IMR-90 (cell line): ENCODE data around the gene EFNA5. TPM values are rescaled to one million over a fixed set of nuclear protein-coding genes. Genes with fewer than 3 reads are reported as not detected.

Source experiments
- ATAC-seq: fragments of 200-7000 bp; cut with Tn5 transposase; 2 replicates; pipeline ENCODE4 v1.9.1; 2020; ENCODE audit warnings: low read depth, mild to moderate bottlenecking, moderate library complexity
- BruUV-seq: library from RNA; stranded (reverse); fragments of 400-500 nt; replicated peaks from 2 replicates; lab custom pipeline; 2021; lab: Mats Ljungman, UMichigan
- CTCF ChIA-PET: fragments of 300-600 bp; formaldehyde crosslinking; extraction: SDS; loops from one replicate; lab custom pipeline; 2021; ENCODE audit warnings: antibody characterized with exemption; lab: Yijun Ruan, JAX
- POLR2A ChIA-PET: fragments of 300-600 bp; sonication (Branson Sonifier 250); formaldehyde crosslinking; loops from one replicate; lab custom pipeline; 2022; ENCODE audit warnings: antibody characterized with exemption; ENCODE audit not compliant: unreplicated experiment; lab: Charles Lee
- DNase-seq: peaks from one replicate; pipeline ENCODE4 v3.0.0; 2013
- H2AFZ ChIP-seq: replicated peaks from 2 replicates; pipeline ENCODE3; 2013; ENCODE audit warnings: low read length, mild to moderate bottlenecking; ENCODE audit not compliant: poor library complexity
- H2AK5ac ChIP-seq: 2 replicates; pipeline ENCODE4 v1.6.1; 2013; ENCODE audit warnings: low read depth, low read length, inconsistent platforms
- H2AK9ac ChIP-seq: replicated peaks from 2 replicates; pipeline ENCODE3; 2013; ENCODE audit warnings: mild to moderate bottlenecking, low read depth, low read length, moderate library complexity; ENCODE audit not compliant: poor library complexity
- H2BK120ac ChIP-seq: 2 replicates; pipeline ENCODE4 v1.6.1; 2013; ENCODE audit warnings: low read depth, low read length, inconsistent platforms
- H2BK15ac ChIP-seq: 3 replicates; pipeline ENCODE4 v1.6.1; 2013; ENCODE audit warnings: low read depth, low read length, inconsistent platforms
- H2BK20ac ChIP-seq: 2 replicates; pipeline ENCODE4 v1.6.1; 2013; ENCODE audit warnings: low read depth, mild to moderate bottlenecking, inconsistent platforms, low read length, moderate library complexity
- H2BK5ac ChIP-seq: 2 replicates; pipeline ENCODE4 v1.6.1; 2013; ENCODE audit warnings: mild to moderate bottlenecking, low read depth, low read length, inconsistent platforms; ENCODE audit not compliant: poor library complexity, severe bottlenecking
- H3K14ac ChIP-seq: replicated peaks from 2 replicates; pipeline ENCODE4 v1.6.1; 2013; ENCODE audit warnings: low read depth, low read length, inconsistent platforms
- H3K18ac ChIP-seq: 2 replicates; pipeline ENCODE4 v1.6.1; 2013; ENCODE audit warnings: low read depth, low read length, control low read depth
- H3K23ac ChIP-seq: 2 replicates; pipeline ENCODE4 v1.6.1; 2013; ENCODE audit warnings: low read depth, low read length, inconsistent platforms
- H3K27ac ChIP-seq: 2 replicates; pipeline ENCODE4 v1.5.1; 2013; ENCODE audit warnings: mild to moderate bottlenecking, control low read depth, low read length; ENCODE audit not compliant: insufficient read depth
- H3K27me3 ChIP-seq: 2 replicates; pipeline ENCODE4 v1.6.1; 2013; ENCODE audit warnings: low read length; ENCODE audit not compliant: control insufficient read depth, insufficient read depth
- H3K36me3 ChIP-seq: 2 replicates; pipeline ENCODE4 v1.6.1; 2013; ENCODE audit warnings: low read length, mixed read lengths; ENCODE audit not compliant: control insufficient read depth, insufficient read depth
- H3K4ac ChIP-seq: 2 replicates; pipeline ENCODE4 v1.6.1; 2013; ENCODE audit warnings: low read depth, low read length, inconsistent platforms
- H3K4me1 ChIP-seq: 2 replicates; pipeline ENCODE4 v1.6.1; 2013; ENCODE audit warnings: low read length, mixed read lengths; ENCODE audit not compliant: control insufficient read depth, insufficient read depth
- H3K4me2 ChIP-seq: 2 replicates; pipeline ENCODE4 v1.6.1; 2013; ENCODE audit warnings: low read depth, mild to moderate bottlenecking, control low read depth, low read length, moderate library complexity
- H3K4me3 ChIP-seq: 2 replicates; pipeline ENCODE4 v1.5.1; 2013; ENCODE audit warnings: low read depth, mild to moderate bottlenecking, control low read depth, low read length, moderate library complexity; ENCODE audit not compliant: insufficient read depth
- H3K56ac ChIP-seq: 2 replicates; pipeline ENCODE4 v1.6.1; 2013; ENCODE audit warnings: low read length, inconsistent platforms; ENCODE audit not compliant: insufficient read depth; ENCODE audit errors: extremely low read depth
- H3K79me1 ChIP-seq, 2 experiments: 2 replicates each; pipeline ENCODE4 v1.6.1; 2013; ENCODE audit warnings: low read length in 2 of 2, inconsistent platforms in 1 of 2, low read depth in 1 of 2
- H3K9ac ChIP-seq: 2 replicates; pipeline ENCODE4 v1.6.1; 2013; ENCODE audit warnings: low read depth, low read length, control low read depth
- H3K9me1 ChIP-seq: 2 replicates; pipeline ENCODE4 v1.6.1; 2013; ENCODE audit warnings: low read length, inconsistent platforms; ENCODE audit not compliant: insufficient read depth
- H3K9me3 ChIP-seq: 2 replicates; pipeline ENCODE4 v1.6.1; 2013; ENCODE audit warnings: low read length; ENCODE audit not compliant: control insufficient read depth, insufficient read depth
- H4K20me1 ChIP-seq: 2 replicates; pipeline ENCODE4 v1.6.1; 2013; ENCODE audit warnings: low read length, inconsistent platforms; ENCODE audit not compliant: insufficient read depth
- H4K5ac ChIP-seq: 2 replicates; pipeline ENCODE4 v1.6.1; 2013; ENCODE audit warnings: mild to moderate bottlenecking, low read depth, low read length, control low read depth
- H4K8ac ChIP-seq, 2 experiments: 2 replicates each; pipeline ENCODE4 v1.6.1; 2013; ENCODE audit warnings: low read depth in 2 of 2, low read length in 2 of 2, control low read depth in 1 of 2, inconsistent platforms in 1 of 2
- H4K91ac ChIP-seq: 2 replicates; pipeline ENCODE4 v1.6.1; 2013; ENCODE audit warnings: low read depth, low read length, inconsistent platforms; ENCODE audit not compliant: insufficient read depth
- BHLHE40 ChIP-seq: fragments of 150-350 bp; IDR thresholded peaks from 2 replicates; pipeline ENCODE4 v1.6.1; 2016; ENCODE audit warnings: mild to moderate bottlenecking, low read depth, low read length
- CHD1 ChIP-seq: IDR thresholded peaks from 2 replicates; pipeline ENCODE4 v1.6.1; 2012; ENCODE audit warnings: low read depth, low read length, improper control_type of control experiment
- CTCF ChIP-seq: conservative IDR thresholded peaks from 2 replicates; pipeline ENCODE4 v1.5.1; 2012; ENCODE audit warnings: mild to moderate bottlenecking, low read depth, low read length, improper control_type of control experiment
- FOS ChIP-seq: fragments of 150-350 bp; IDR thresholded peaks from 2 replicates; pipeline ENCODE4 v1.6.1; 2016; ENCODE audit warnings: low read depth, low read length
- MAFK ChIP-seq: IDR thresholded peaks from 2 replicates; pipeline ENCODE4 v1.6.1; 2012; ENCODE audit warnings: low read depth, low read length, improper control_type of control experiment
- MAZ ChIP-seq: IDR thresholded peaks from 2 replicates; pipeline ENCODE4 v1.6.1; 2012; ENCODE audit warnings: low read depth, mild to moderate bottlenecking, low read length, improper control_type of control experiment, moderate library complexity, borderline replicate concordance
- MXI1 ChIP-seq: IDR thresholded peaks from 2 replicates; pipeline ENCODE4 v1.6.1; 2012; ENCODE audit warnings: low read depth, mild to moderate bottlenecking, low read length, moderate library complexity, borderline replicate concordance
- POLR2A ChIP-seq: IDR thresholded peaks from 2 replicates; pipeline ENCODE4 v1.6.1; 2012; ENCODE audit warnings: mild to moderate bottlenecking, low read depth, low read length
- RAD21 ChIP-seq: IDR thresholded peaks from 2 replicates; pipeline ENCODE4 v1.6.1; 2012; ENCODE audit warnings: low read length, improper control_type of control experiment
- RCOR1 ChIP-seq: IDR thresholded peaks from 2 replicates; pipeline ENCODE4 v1.6.1; 2012; ENCODE audit warnings: mild to moderate bottlenecking, low read length, improper control_type of control experiment; ENCODE audit not compliant: insufficient replicate concordance
- RFX5 ChIP-seq: IDR thresholded peaks from 2 replicates; pipeline ENCODE4 v1.8.0; 2012; ENCODE audit warnings: low read depth, mild to moderate bottlenecking, low read length, moderate library complexity
- SMC3 ChIP-seq: fragments of 150-350 bp; IDR thresholded peaks from 2 replicates; pipeline ENCODE4 v1.6.1; 2016; ENCODE audit warnings: low read depth, mild to moderate bottlenecking, antibody characterized with exemption, low read length, moderate library complexity
- USF2 ChIP-seq: fragments of 150-350 bp; IDR thresholded peaks from 2 replicates; pipeline ENCODE4 v1.6.1; 2017; ENCODE audit warnings: mild to moderate bottlenecking, antibody characterized with exemption, low read length, low read depth
- WGBS, 2 experiments: methylation state at CpG; one replicate each; pipeline versions ENCODE4 v1.1.5 to v1.1.7; 2013; ENCODE audit warnings: missing lambda C conversion rate in 2 of 2; ENCODE audit not compliant: insufficient read length in 1 of 2; ENCODE audit errors: extremely low coverage in 2 of 2; 5-methylcytosine and 5-hydroxymethylcytosine counted together
- dilution Hi-C: fragments of 300-500 bp; cut with HindIII; formaldehyde crosslinking; loops from one replicate; pipeline ENCODE4 v1.14.3; 2018; ENCODE audit warnings: low sequenced_read_pairs; ENCODE audit not compliant: unreplicated experiment
- in situ Hi-C: fragments of 300-500 bp; cut with MboI; formaldehyde crosslinking; loops from 3 replicates; pipeline ENCODE4 v1.14.3; 2019; ENCODE audit warnings: low sequenced_read_pairs, inconsistent platforms, mixed read lengths
- intact Hi-C: fragments of 100-400 bp; cut with micrococcal nuclease; formaldehyde crosslinking; loops from 2 replicates; pipeline ENCODE4 v1.10.0; 2022
- polyA plus RNA-seq, 3 experiments: library from polyadenylated mRNA; depleted of rRNA; stranded (reverse); fragments of >200 nt; gene quantifications; 2 replicates each; pipeline ENCODE4 v1.2.3, GENCODE V29; 2012; ENCODE audit warnings: low replicate concordance in 1 of 3
- total RNA-seq: library from RNA; depleted of rRNA; stranded (reverse); fragments of >200 nt; gene quantifications from 2 replicates; pipeline ENCODE4 v1.2.3, GENCODE V29; 2012
- TF ChIP-seq, protein P1 (sequence below): fragments of 150-350 bp; IDR thresholded peaks from 2 replicates; pipeline ENCODE4 v1.6.1; 2016; ENCODE audit warnings: low read depth, mild to moderate bottlenecking, low read length, moderate library complexity, borderline replicate concordance

Gene EFNA5
- total and polyA plus RNA-seq, 2 of the 4 experiments (the other 2 are of a cell fraction): 1.5 to 1.6 TPM

- Histone ChIP-seq H3K79me1 (no peaks in the 10 kb centered on the region), H4K8ac (no peak overlapping the region; a peak in 1 of 4 replicates), H3K9ac (no peak overlapping the region), H2AFZ (no peak overlapping the region), H3K56ac (no peak overlapping the region), H2BK20ac (peak overlapping the region; percentile 39; the same call in 1 of the 2 replicates), H3K4ac (no peak overlapping the region; the same call in 1 of the 2 replicates), H3K27me3 (no peaks in the 10 kb centered on the region), H3K36me3 (no peaks in the 10 kb centered on the region), H3K14ac (no peak overlapping the region; the same call in 1 of the 2 replicates), H3K4me3 (no peak overlapping the region), H3K4me2 (peak overlapping the region; percentile 17; the same call in 1 of the 2 replicates), H2BK15ac (no peak overlapping the region; the same call in 2 of the 3 replicates), H2AK5ac (no peak overlapping the region), H3K9me1 (0 out of 2 replicates have a peak, but pooled peaks cover 3% of the 10 kb centered on the region), H4K91ac (no peak overlapping the region), H3K9me3 (0 out of 2 replicates have a peak, but pooled peaks cover 2% of the 10 kb centered on the region), H4K20me1 (no peaks in the 10 kb centered on the region), H3K4me1 (peaks cover 4% of the 10 kb centered on the region), H3K23ac (no peak overlapping the region), H2AK9ac (no peak overlapping the region), H2BK5ac (no peak overlapping the region), H4K5ac (peak overlapping the region; percentile 29; the same call in 1 of the 2 replicates), H3K27ac (peak overlapping the region; percentile 52; the same call in 1 of the 2 replicates), H2BK120ac (no peak overlapping the region), H3K18ac (peak overlapping the region; percentile 23)
- no peak for DNase-seq
- in situ Hi-C loops (no loop called here), dilution Hi-C loops (no loop called here), intact Hi-C loops (no loop called here)
- no TSS peak for BruUV-seq
- CTCF ChIA-PET: no interaction called here
- no peak for TF ChIP-seq RAD21
- no peak for TF ChIP-seq CHD1
- no peak for TF ChIP-seq RFX5
- no peak for TF ChIP-seq POLR2A
- TF ChIP-seq CTCF: no peak
- no peak for TF ChIP-seq MAFK
- no peak for TF ChIP-seq BHLHE40
- TF ChIP-seq, protein P1, sequence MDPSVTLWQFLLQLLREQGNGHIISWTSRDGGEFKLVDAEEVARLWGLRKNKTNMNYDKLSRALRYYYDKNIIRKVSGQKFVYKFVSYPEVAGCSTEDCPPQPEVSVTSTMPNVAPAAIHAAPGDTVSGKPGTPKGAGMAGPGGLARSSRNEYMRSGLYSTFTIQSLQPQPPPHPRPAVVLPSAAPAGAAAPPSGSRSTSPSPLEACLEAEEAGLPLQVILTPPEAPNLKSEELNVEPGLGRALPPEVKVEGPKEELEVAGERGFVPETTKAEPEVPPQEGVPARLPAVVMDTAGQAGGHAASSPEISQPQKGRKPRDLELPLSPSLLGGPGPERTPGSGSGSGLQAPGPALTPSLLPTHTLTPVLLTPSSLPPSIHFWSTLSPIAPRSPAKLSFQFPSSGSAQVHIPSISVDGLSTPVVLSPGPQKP: no peak
- TF ChIP-seq RCOR1: no peak
- TF ChIP-seq SMC3: no peak
- no peak for TF ChIP-seq MAZ
- TF ChIP-seq USF2: no peak
- no peak for TF ChIP-seq FOS
- no peak for TF ChIP-seq MXI1
- POLR2A ChIA-PET: no interaction called here
- WGBS, 2 experiments: no CpG with 5 or more reads among the region's 3 CpGs
- ATAC-seq: no peak
Measured at GRCh38 chr5:107443897-107444296, 226.8 kb downstream of the EFNA5 start.
